Stimulated activated CD8-positive, alpha-beta memory T cell treated with anti-CD3 and anti-CD28 coated beads, Interleukin-12 subunit alpha, Interleukin-12 subunit beta, amount 100 ng/mL, for 24 hours (primary cell): ENCODE data around the gene CFAP210.
"Not testable (repeated sequence)": the region's sequence is repeated elsewhere in the genome, so short reads cannot be mapped to it uniquely, and the experiment has no call there.

Experiments used
- DNase-seq: peaks from one replicate; pipeline ENCODE4 v3.0.0-alpha.2; 2020; ENCODE audit errors: extremely low read depth

CFAP210 gene

GRCh38 chr2:169713331-169713730 lies 19.1 kb upstream of the CFAP210 start:
- no peak for DNase-seq

GRCh38 chr2:169712791-169713227 lies 18.6 kb upstream of the CFAP210 start:
- DNase-seq = no peak

- no peak for DNase-seq
Observed at GRCh38 chr2:169711751-169712509, 17.7 kb upstream of the CFAP210 start.

DNA sequence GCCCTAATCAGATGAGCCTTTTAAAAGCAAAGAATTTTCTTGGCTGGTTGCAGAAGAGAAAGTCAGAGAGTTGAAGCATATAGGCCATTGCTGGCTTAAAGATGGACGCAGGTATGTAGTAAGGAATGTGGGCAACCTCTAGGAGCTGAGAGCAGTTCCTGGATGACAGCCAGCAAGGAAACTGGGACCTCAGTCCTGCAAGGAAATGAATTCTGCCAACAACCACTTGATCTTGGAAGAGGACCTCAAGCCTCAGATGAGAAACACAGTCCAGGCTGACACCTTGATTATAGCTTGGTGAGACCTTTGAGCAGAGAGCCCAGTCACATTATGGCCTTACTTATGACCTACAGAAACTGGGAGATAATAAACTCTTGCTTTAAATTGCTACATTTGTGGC lies 15.8 kb upstream of the CFAP210 start:
- no peak for DNase-seq

DNA sequence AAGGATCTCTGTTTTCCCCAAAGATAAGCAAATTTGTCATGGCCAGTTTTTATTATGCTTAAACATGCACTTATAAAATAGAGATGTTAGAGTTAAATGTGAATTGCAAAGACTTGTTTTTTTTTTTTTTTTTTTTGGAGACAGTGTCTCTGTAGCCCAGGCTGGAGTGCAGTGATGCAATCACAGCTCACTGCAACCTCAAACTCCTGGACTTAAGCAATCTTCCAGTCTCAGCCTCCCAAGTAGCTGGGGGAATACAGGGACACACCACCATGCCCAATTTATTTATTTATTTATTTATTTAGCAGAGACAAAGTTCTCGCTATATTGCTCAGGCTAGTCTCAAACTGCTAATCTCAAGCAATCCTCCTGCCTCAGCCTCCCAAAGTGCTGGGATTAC lies 15.1 kb upstream of the CFAP210 start:
- DNase-seq = no peak

GRCh38 chr2:169707626-169708025 lies 13.4 kb upstream of the CFAP210 start:
- no peak for DNase-seq

- DNase-seq = no peak
Observed at GRCh38 chr2:169705927-169706326, 11.7 kb upstream of the CFAP210 start.

- DNase-seq = no peak
Observed at GRCh38 chr2:169704160-169704708, 10.0 kb upstream of the CFAP210 start.

GRCh38 chr2:169702996-169703395 lies 8.8 kb upstream of the CFAP210 start:
- no peak for DNase-seq

- DNase-seq = not testable (repeated sequence)
Observed at GRCh38 chr2:169699173-169699572, 5.0 kb upstream of the CFAP210 start.

DNA sequence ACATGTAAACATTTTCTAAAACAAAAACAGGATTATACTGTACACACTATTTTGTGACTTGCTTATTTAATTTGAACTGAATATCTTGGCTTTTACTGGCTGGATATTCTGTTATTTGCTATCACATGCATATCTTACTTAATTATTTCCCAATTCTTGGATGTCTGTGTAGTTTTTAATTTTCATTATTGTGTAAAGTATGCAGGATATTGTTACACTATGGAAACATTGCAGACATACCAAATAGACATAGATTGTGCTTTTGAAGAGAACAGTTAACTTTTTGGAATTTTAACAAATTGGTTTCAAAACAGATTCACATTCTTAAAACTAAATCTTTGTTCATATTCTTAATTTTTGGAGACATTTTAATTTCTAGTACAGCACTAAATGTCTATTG lies 2.2 kb upstream of the CFAP210 start:
- DNase-seq = no peak

DNA sequence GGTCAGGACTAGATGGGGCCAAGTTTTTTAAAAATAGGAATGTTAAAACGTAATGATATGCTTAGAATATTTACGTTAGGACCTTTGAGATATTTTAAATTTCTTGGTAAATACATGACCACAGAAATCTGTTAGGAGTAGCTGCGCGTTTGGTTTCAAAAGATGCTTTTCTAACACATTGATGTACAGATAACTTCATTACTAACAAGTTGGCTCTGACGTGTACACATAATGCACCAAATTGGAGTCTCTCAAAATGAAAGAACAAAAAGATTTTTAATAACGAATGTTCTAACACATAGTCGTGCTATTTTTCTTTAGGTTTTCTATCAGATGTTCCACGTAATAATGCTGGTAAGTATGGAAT lies 672 bp upstream of the CFAP210 start:
- DNase-seq = no peak

DNA sequence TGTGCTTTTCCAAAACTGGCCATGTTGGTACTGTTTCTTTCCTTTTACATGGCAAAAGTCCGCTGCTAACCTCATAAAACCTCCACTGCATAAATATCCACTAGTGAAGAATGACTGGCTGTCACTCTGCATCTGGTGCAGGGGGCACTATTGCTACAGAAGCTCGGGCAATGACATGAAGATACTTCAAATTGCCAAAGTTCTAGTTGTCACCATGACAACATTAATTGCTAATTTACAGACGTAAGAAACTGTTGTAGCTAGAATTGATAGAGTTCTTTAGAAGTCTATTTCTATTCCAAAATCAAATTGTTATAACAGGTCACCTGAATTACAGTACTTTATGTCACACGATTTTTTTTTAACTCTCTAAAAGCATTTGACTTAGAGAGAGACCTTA lies 845 bp downstream of the CFAP210 start:
- DNase-seq = no peak

GRCh38 chr2:169692718-169693117 lies 1.5 kb downstream of the CFAP210 start:
- no peak for DNase-seq

GRCh38 chr2:169690958-169691357 lies 3.2 kb downstream of the CFAP210 start:
- DNase-seq = no peak

DNA sequence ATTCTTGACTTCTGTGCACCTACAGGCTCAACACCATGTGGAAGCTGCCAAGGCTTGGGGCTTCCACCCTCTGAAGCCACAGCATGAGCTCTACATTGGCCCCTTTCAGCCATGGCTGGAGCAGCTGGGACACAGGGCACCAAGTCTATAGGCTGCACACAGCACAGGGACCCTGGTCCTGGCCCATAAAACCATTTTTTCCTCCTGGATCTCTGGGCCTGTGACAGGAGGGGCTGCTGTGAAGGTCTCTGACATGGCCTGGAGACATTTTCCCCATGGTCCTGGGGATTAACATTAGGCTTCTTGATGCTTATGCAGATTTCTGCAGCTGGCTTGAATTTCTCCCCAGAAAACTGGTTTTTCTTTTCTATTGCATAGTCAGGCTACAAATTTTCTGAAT lies 6.3 kb downstream of the CFAP210 start:
- DNase-seq = not testable (repeated sequence)

GRCh38 chr2:169686825-169687224 lies 7.4 kb downstream of the CFAP210 start:
- DNase-seq = not testable (repeated sequence)

DNA sequence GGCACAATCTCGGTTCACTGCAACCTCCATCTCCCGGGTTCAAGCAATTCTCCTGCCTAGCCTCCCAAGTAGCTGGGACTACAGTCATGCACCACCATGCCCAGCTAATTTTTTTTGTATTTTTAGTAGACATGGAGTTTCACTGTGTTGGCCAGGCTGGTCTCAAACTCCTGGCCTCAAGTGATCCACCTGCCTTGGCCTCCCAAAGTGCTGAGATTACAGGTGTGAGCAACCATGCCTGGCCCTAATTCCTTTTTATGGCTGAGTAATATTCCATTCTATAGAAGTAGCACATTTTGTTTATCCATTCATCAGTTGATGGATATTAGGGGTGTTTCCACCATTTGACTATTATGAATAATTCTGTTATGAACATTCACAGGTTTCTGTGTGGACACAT lies 9.5 kb downstream of the CFAP210 start:
- DNase-seq = not testable (repeated sequence)

DNA sequence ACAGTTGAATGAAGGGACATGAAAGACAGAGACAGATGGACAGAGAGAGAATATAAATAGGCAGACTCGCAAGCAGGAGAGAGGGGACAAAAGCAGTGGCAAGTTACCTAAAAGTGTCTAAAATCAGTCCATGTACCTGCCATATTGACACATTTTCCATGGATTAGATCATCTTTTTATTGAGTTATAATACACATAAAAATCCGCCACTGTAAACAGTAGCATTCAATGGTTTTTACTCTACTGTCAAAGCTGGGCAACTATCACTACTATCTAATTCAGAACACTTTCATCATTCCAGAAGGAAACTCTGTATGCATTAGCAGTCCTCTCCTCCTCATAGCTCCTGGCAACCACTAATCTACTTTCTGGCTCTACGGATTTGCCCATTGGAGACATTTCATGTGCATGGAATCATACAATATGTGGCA lies 10.1 kb downstream of the CFAP210 start:
- no peak for DNase-seq

- DNase-seq = no peak
Observed at GRCh38 chr2:169683425-169684134, 10.6 kb downstream of the CFAP210 start.

GRCh38 chr2:169683054-169683424 lies 11.2 kb downstream of the CFAP210 start:
- no peak for DNase-seq

GRCh38 chr2:169676850-169677249 lies 17.4 kb downstream of the CFAP210 start:
- DNase-seq = no peak

DNA sequence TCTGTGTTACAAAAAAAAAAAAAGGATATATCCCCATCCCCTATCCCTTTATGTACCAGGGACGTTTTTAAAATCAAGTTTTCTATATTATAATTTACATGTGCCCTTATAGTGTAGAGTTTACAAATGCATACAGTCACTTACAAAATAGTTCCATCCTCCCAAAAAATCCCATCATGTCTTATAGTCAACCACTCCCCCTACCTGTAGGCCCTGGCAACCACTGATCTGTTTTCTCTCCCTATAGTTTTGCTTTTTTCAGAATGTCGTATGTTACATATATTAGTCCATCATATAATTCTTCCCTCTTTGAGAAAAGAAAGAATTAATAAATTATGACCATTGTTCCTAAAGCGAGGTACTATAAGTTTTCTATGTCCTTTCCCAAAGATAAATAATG lies 17.8 kb downstream of the CFAP210 start:
- no peak for DNase-seq
